Measurements from ENCODE around the gene EFCAB7.

DNA sequence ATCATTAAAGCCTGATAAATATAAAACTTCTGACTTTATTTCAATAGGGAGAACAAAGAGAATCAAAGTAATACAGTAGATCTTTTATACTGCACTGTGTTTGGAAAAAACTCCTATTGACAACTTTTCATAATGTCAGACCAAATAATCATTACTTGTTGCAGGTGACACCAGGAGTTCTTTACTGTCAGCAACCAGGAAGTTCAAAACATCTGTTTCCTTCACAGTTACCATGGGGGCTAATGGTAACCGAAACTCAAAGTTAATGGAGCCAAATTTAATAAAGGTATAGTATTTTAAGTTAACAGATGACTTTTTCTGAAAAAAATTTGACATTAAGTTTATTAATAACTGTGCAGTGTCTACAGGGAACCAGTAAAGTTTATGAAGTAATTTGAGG, 10.6 kb downstream of the EFCAB7 start:
- TF ChIP-seq, protein P1, sequence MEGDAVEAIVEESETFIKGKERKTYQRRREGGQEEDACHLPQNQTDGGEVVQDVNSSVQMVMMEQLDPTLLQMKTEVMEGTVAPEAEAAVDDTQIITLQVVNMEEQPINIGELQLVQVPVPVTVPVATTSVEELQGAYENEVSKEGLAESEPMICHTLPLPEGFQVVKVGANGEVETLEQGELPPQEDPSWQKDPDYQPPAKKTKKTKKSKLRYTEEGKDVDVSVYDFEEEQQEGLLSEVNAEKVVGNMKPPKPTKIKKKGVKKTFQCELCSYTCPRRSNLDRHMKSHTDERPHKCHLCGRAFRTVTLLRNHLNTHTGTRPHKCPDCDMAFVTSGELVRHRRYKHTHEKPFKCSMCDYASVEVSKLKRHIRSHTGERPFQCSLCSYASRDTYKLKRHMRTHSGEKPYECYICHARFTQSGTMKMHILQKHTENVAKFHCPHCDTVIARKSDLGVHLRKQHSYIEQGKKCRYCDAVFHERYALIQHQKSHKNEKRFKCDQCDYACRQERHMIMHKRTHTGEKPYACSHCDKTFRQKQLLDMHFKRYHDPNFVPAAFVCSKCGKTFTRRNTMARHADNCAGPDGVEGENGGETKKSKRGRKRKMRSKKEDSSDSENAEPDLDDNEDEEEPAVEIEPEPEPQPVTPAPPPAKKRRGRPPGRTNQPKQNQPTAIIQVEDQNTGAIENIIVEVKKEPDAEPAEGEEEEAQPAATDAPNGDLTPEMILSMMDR (IDR thresholded peaks at IDR 0.05; ENCODE audit: insufficient read depth, low read length) = no peak
- TF ChIP-seq POLR2AphosphoS5 (IDR thresholded peaks at IDR 0.05; ENCODE audit: low read depth) = no peak

Measured in HL-60 (cell line).